HTR-8/SVneo (cell line): Measurements from ENCODE around the gene PPP2CA.

Experiments
- DNase-seq: peaks from one replicate; pipeline ENCODE4 v3.0.0; 2011; ENCODE audit warnings: low spot score, mixed read lengths; ENCODE audit not compliant: insufficient read length
- FAIRE-seq: peaks from 2 replicates; lab custom pipeline; 2011; peaks lifted over from hg19 to GRCh38; lab: Jason Lieb, UNC

Gene PPP2CA

GRCh38 chr5:134206627-134207160 is 19.2 kb downstream of the PPP2CA start:
- FAIRE-seq: peak; percentile 58
- DNase-seq: no peak

GRCh38 chr5:134204575-134204974 is 21.3 kb downstream of the PPP2CA start:
- DNase-seq (no peak), FAIRE-seq (no peak)

GRCh38 chr5:134203630-134204029 is 22.2 kb downstream of the PPP2CA start:
- FAIRE-seq (no peak), DNase-seq (no peak)

GRCh38 chr5:134195666-134196065 is 30.2 kb downstream of the PPP2CA start:
- DNase-seq: no peak
- no peak for FAIRE-seq

GRCh38 chr5:134189031-134189430 is 36.8 kb downstream of the PPP2CA start:
- DNase-seq (no peak), FAIRE-seq (no peak)

GRCh38 chr5:134188092-134188491 is 37.8 kb downstream of the PPP2CA start:
- no peak for FAIRE-seq
- DNase-seq: no peak

- FAIRE-seq: peak; percentile 83
- DNase-seq: peak; percentile 78
Observed at GRCh38 chr5:134184155-134185135, 41.4 kb downstream of the PPP2CA start.

- no peak for FAIRE-seq
- DNase-seq: no peak
Observed at GRCh38 chr5:134183481-134183880, 42.4 kb downstream of the PPP2CA start.

- no peak for DNase-seq
- FAIRE-seq: no peak
Observed at GRCh38 chr5:134178096-134178419, 47.8 kb downstream of the PPP2CA start.

GRCh38 chr5:134177369-134178095 is 48.3 kb downstream of the PPP2CA start:
- DNase-seq (no peak), FAIRE-seq (no peak)

GRCh38 chr5:134176511-134177368 is 49.1 kb downstream of the PPP2CA start, which contains the start of gene SKP1:
Gene SKP1 (minus strand): TSS chr5:134176950. CDS start chr5:134174022, 2,928 bp downstream.
- peak; percentile 79 for DNase-seq
- FAIRE-seq: peak; percentile 72

- FAIRE-seq (no peak), DNase-seq (no peak)
Observed at GRCh38 chr5:134175921-134176510, 49.9 kb downstream of the PPP2CA start.

GRCh38 chr5:134174841-134175839 is 50.7 kb downstream of the PPP2CA start:
- DNase-seq (no peak), FAIRE-seq (no peak)

- FAIRE-seq: no peak
- DNase-seq: no peak
Observed at GRCh38 chr5:134171972-134172371, 53.9 kb downstream of the PPP2CA start.

- no peak for DNase-seq
- FAIRE-seq: no peak
Observed at GRCh38 chr5:134162592-134162991, 63.3 kb downstream of the PPP2CA start.

GRCh38 chr5:134161513-134162395 is 64.1 kb downstream of the PPP2CA start:
- no peak for FAIRE-seq
- DNase-seq: no peak

GRCh38 chr5:134153657-134154056 is 72.2 kb downstream of the PPP2CA start:
- no peak for FAIRE-seq
- DNase-seq: no peak
